OCI-LY3 (cell line): ENCODE data around the gene LRRC8E.

ENCODE experiments used
- H2AFZ ChIP-seq: fragments of 200-600, 300-600 bp; shearing (Covaris generic); 2 replicates; pipeline ENCODE4 v1.6.0; 2014; ENCODE audit warnings: antibody characterized with exemption, low read depth, low read length
- H3K27ac ChIP-seq: fragments of 200-600, 300-600 bp; sonication (generic); 2 replicates; pipeline ENCODE4 v1.5.1; 2014; ENCODE audit warnings: mild to moderate bottlenecking, low read length, moderate library complexity, mixed read lengths
- H3K27me3 ChIP-seq: fragments of 200-600, 300-600 bp; sonication (generic); 2 replicates; pipeline ENCODE4 v1.6.1; 2014; ENCODE audit warnings: low read depth, low read length, mixed read lengths
- H3K36me3 ChIP-seq: fragments of 200-600, 300-600 bp; sonication (generic); replicated peaks from 2 replicates; pipeline ENCODE3; 2014; ENCODE audit warnings: low read depth, low read length, mixed read lengths
- H3K4me1 ChIP-seq: fragments of 300-600, 200-600 bp; sonication (generic); 2 replicates; pipeline ENCODE4 v1.6.1; 2014; ENCODE audit warnings: low read length, mixed read lengths
- H3K4me2 ChIP-seq: fragments of 200-600, 300-600 bp; sonication (generic); 2 replicates; pipeline ENCODE4 v1.6.1; 2014; ENCODE audit warnings: low read length, mixed read lengths
- H3K4me3 ChIP-seq: fragments of 300-600, 200-600 bp; sonication (generic); 2 replicates; pipeline ENCODE4 v1.5.1; 2014; ENCODE audit warnings: antibody characterized with exemption, mild to moderate bottlenecking, low read length, moderate library complexity
- H3K79me2 ChIP-seq: fragments of 300-600, 200-600 bp; shearing (Covaris generic); 2 replicates; pipeline ENCODE4 v1.6.1; 2014; ENCODE audit warnings: mild to moderate bottlenecking, low read length, mixed read lengths
- H3K9ac ChIP-seq: fragments of 300-600, 200-600 bp; shearing (Covaris generic); 2 replicates; pipeline ENCODE4 v1.6.0; 2014; ENCODE audit warnings: mild to moderate bottlenecking, low read length, moderate library complexity
- H3K9me3 ChIP-seq: fragments of 200-600, 300-600 bp; shearing (Covaris generic); 2 replicates; pipeline ENCODE4 v1.6.1; 2014; ENCODE audit warnings: low read length, mixed read lengths; ENCODE audit not compliant: insufficient read depth
- H4K20me1 ChIP-seq: fragments of 200-600, 300-600 bp; sonication (generic); 2 replicates; pipeline ENCODE4 v1.6.1; 2016; ENCODE audit warnings: low read length, mixed read lengths; ENCODE audit not compliant: insufficient read depth
- CTCF ChIP-seq: fragments of 200-600, 300-600 bp; sonication (generic); IDR thresholded peaks from 2 replicates; pipeline ENCODE4 v1.5.1; 2014; ENCODE audit warnings: antibody characterized with exemption, low read length, low read depth
- EZH2phosphoT487 ChIP-seq: fragments of 200-600 bp; shearing (Covaris generic); IDR thresholded peaks from 2 replicates; pipeline ENCODE4 v1.6.1; 2018; ENCODE audit warnings: antibody characterized with exemption, mixed run types, low read depth

The LRRC8E gene

GRCh38 chr19:7926021-7926726 is 37.9 kb downstream of the LRRC8E start, which contains the start of gene CTXN1:
CTXN1 (minus strand) TSS chr19:7926135; CDS start chr19:7925538, 597 bp downstream.
- H3K4me3 ChIP-seq: no peak within 1 kb of the TSS
- no peak within 1 kb of the TSS for H3K9ac ChIP-seq
- H3K27me3 ChIP-seq: no peaks in the 10 kb centered on the region
- no peaks in the 10 kb centered on the region for H3K9me3 ChIP-seq
- H2AFZ ChIP-seq: no peak within 1 kb of the TSS
- H3K4me1 ChIP-seq: peaks cover 5% of the 10 kb centered on the region
- no peak for TF ChIP-seq EZH2phosphoT487
- TF ChIP-seq CTCF: no peak
- H3K4me2 ChIP-seq: no peak within 1 kb of the TSS
- H3K79me2 ChIP-seq: no peaks in the 10 kb centered on the region
- H4K20me1 ChIP-seq: peaks cover 5% of the 10 kb centered on the region; the same call in 1 of the 2 replicates
- peaks cover 29% of the 10 kb centered on the region for H3K36me3 ChIP-seq
- H3K27ac ChIP-seq: no peak within 1 kb of the TSS

- Histone ChIP-seq H3K4me1 (no peaks in the 10 kb centered on the region), H3K4me2 (no peak overlapping the region), H3K27me3 (no peaks in the 10 kb centered on the region), H3K4me3 (no peak overlapping the region), H3K9ac (no peak overlapping the region), H3K27ac (no peak overlapping the region), H4K20me1 (no peaks in the 10 kb centered on the region), H2AFZ (no peak overlapping the region), H3K79me2 (no peaks in the 10 kb centered on the region), H3K9me3 (no peaks in the 10 kb centered on the region), H3K36me3 (peaks cover 34% of the 10 kb centered on the region)
- TF ChIP-seq CTCF (no peak), EZH2phosphoT487 (no peak)
These were observed 38.7 kb downstream of the LRRC8E start for GRCh38 chr19:7926727-7927604.

- no peak overlapping the region for H2AFZ ChIP-seq
- H3K27ac ChIP-seq: no peak overlapping the region
- H3K9ac ChIP-seq: no peak overlapping the region
- no peaks in the 10 kb centered on the region for H3K27me3 ChIP-seq
- H3K36me3 ChIP-seq: peaks cover 36% of the 10 kb centered on the region
- no peaks in the 10 kb centered on the region for H3K9me3 ChIP-seq
- no peaks in the 10 kb centered on the region for H3K79me2 ChIP-seq
- TF ChIP-seq CTCF (no peak), EZH2phosphoT487 (no peak)
- H3K4me1 ChIP-seq: no peaks in the 10 kb centered on the region
- no peak overlapping the region for H3K4me2 ChIP-seq
- no peaks in the 10 kb centered on the region for H4K20me1 ChIP-seq
- H3K4me3 ChIP-seq: no peak overlapping the region
These were observed 39.5 kb downstream of the LRRC8E start for GRCh38 chr19:7927605-7928333.
